Panc1 (cell line): ENCODE results near the gene TEDC2.

Experiments used
- CTCF ChIP-seq: fragments of 450-650 bp; IDR thresholded peaks from 2 replicates; pipeline ENCODE4 v1.5.1; 2017; ENCODE audit warnings: mild to moderate bottlenecking
- REST ChIP-seq, 2 experiments: IDR thresholded peaks; 2 replicates each; pipeline ENCODE4 v1.6.1; 2011 to 2012; ENCODE audit warnings: low read depth in 2 of 2, control low read depth in 1 of 2, low read length in 1 of 2, mild to moderate bottlenecking in 1 of 2, moderate library complexity in 1 of 2; ENCODE audit not compliant: insufficient read depth in 1 of 2
- TCF7L2 ChIP-seq: IDR thresholded peaks from 2 replicates; pipeline ENCODE4 v1.6.1; 2011; ENCODE audit warnings: mild to moderate bottlenecking, low read depth, low read length, inconsistent platforms

DNA sequence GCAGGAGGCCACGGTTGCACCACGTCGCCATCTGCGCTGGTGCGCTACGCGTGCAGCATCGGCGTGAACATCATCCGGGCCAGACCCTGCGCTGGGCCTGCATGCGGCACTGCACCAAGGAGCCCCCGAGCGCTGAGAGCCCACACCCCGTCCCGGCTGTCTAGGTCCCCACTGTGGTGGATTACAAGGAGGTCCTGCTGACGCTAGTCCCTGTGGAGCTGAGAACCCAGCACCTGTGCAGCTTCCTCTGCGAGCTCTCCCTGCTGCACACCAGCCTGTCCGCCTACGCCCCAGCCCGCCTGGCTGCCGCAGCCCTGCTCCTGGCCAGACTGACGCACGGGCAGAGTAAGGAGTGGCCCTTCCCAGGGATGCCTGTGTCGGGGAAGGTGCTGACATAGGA is 10.8 kb upstream of the TEDC2 start:
- TF ChIP-seq CTCF, result no peak
- no peak for TF ChIP-seq REST (IDR thresholded peaks at IDR 0.05; ENCODE audit: insufficient read depth in 1 of 2, low read depth in 2 of 2, low read length in 1 of 2)
- no peak for TF ChIP-seq TCF7L2
